GM13977 (cell line): ENCODE measurements around the gene BRIP1.

Source experiments
- DNase-seq: peaks from one replicate; pipeline ENCODE4 v3.0.0; 2012; ENCODE audit warnings: low spot score
- in situ Hi-C: fragments of 300-500 bp; cut with MboI; formaldehyde crosslinking; loops from one replicate; pipeline ENCODE4 v1.12.0; 2022; ENCODE audit warnings: low sequenced_read_pairs, low pct_unique_long_range_greater_than_20kb, mixed read lengths, inconsistent platforms; ENCODE audit not compliant: unreplicated experiment
- TF ChIP-seq, protein P1 (sequence below): IDR thresholded peaks from 2 replicates; pipeline ENCODE4 v1.5.1; 2012; ENCODE audit warnings: mild to moderate bottlenecking, control low read depth; ENCODE audit not compliant: insufficient read depth; ENCODE audit errors: extremely low read depth, missing control alignments

BRIP1 gene

DNA sequence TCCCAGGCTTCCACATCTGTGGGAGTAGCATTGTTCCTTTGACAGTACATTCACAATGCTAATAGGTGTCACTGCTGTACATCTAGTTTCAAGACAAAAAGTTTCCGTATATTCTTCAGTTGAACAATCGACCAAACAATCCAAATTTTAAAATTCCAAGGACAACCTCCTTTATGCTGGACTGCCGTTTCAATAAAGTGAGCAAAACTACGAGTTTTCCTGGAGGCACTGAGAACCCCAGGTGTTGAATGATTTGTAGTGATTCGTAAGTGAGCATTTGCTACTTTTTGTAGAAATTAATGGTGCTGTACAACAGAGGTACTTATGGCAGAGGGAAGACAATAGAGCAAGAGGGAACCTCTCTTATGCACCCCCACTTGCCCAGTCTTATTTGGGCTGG, 201.1 kb downstream of the BRIP1 start:
- TF ChIP-seq, protein P1, sequence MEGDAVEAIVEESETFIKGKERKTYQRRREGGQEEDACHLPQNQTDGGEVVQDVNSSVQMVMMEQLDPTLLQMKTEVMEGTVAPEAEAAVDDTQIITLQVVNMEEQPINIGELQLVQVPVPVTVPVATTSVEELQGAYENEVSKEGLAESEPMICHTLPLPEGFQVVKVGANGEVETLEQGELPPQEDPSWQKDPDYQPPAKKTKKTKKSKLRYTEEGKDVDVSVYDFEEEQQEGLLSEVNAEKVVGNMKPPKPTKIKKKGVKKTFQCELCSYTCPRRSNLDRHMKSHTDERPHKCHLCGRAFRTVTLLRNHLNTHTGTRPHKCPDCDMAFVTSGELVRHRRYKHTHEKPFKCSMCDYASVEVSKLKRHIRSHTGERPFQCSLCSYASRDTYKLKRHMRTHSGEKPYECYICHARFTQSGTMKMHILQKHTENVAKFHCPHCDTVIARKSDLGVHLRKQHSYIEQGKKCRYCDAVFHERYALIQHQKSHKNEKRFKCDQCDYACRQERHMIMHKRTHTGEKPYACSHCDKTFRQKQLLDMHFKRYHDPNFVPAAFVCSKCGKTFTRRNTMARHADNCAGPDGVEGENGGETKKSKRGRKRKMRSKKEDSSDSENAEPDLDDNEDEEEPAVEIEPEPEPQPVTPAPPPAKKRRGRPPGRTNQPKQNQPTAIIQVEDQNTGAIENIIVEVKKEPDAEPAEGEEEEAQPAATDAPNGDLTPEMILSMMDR = no peak
- DNase-seq = no peak
- in situ Hi-C loops = no loop called here

GRCh38 chr17:61660746-61661485, 202.4 kb downstream of the BRIP1 start:
- no peak for DNase-seq
- in situ Hi-C loops = no loop called here
- TF ChIP-seq, protein P1 = no peak

- TF ChIP-seq, protein P1 = no peak
- in situ Hi-C loops = no loop called here
- DNase-seq = no peak
These were observed 203.9 kb downstream of the BRIP1 start for GRCh38 chr17:61659437-61659836.

DNA sequence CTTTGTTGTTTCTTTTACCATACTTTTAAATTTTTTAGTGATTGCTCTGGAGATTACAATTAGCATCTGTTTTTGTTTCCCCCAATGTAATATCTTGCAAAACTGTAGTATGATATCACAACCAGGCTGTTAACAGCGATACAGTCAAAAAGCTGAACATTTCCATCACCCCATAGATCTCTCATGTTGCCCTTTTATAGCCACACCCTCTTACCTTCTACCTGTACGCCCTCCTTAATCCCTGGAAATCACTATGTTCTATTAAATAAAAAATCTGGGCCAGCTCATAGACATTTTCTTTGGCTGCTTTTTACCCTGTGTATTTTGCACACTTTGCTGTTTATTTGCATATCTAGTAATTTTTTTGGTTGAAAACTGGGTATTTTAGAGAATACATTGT, 205.1 kb downstream of the BRIP1 start:
- in situ Hi-C loops = no loop called here
- no peak for DNase-seq
- TF ChIP-seq, protein P1 = no peak

- in situ Hi-C loops = no loop called here
- TF ChIP-seq, protein P1 = no peak
- DNase-seq = no peak
These were observed 206.0 kb downstream of the BRIP1 start for GRCh38 chr17:61657338-61657737.

DNA sequence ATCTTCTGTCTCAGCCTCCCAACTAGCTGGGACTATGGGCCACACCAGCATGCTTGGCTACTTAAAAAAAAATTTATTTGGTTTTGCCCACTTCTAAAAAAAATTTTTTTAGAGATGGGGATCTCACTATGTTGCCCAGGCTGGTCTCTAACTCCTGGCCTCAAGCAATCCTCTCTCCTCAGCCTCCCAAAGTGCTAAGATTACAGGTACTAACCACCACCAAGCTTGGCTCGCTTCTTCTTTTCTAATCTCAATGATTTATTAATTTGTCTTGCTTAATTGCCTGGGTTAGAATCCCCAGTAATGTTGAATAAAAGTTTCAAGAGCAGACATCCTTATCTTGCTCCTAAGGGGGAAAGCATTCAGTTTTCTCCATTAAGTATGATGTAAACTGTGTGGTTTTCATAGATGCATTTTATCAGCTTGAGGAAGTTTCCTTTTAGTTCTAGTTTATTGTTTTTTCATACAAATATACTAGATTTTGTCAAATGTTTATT, 206.6 kb downstream of the BRIP1 start:
- no peak for DNase-seq
- TF ChIP-seq, protein P1 = no peak
- in situ Hi-C loops = no loop called here
